Measurements from ENCODE around the gene TENM4. TPM values are rescaled to one million over a fixed set of nuclear protein-coding genes. Genes with fewer than 3 reads are reported as not detected.

The TENM4 gene
- total RNA-seq, 1 donor from 2014 or later = 117 TPM

GRCh38 chr11:79241205-79241851, 199.5 kb downstream of the TENM4 start:
- Mint-ChIP-seq H3K27me3 (no peaks in the 10 kb centered on the region), H3K36me3 (ENCODE audit: insufficient read depth) (no peaks in the 10 kb centered on the region), H3K27ac (no peak overlapping the region)

GRCh38 chr11:79237703-79238102, 203.1 kb downstream of the TENM4 start:
- no peaks in the 10 kb centered on the region for H3K27me3 Mint-ChIP-seq
- no peaks in the 10 kb centered on the region for H3K36me3 Mint-ChIP-seq (ENCODE audit: insufficient read depth)
- TF ChIP-seq, protein P1, sequence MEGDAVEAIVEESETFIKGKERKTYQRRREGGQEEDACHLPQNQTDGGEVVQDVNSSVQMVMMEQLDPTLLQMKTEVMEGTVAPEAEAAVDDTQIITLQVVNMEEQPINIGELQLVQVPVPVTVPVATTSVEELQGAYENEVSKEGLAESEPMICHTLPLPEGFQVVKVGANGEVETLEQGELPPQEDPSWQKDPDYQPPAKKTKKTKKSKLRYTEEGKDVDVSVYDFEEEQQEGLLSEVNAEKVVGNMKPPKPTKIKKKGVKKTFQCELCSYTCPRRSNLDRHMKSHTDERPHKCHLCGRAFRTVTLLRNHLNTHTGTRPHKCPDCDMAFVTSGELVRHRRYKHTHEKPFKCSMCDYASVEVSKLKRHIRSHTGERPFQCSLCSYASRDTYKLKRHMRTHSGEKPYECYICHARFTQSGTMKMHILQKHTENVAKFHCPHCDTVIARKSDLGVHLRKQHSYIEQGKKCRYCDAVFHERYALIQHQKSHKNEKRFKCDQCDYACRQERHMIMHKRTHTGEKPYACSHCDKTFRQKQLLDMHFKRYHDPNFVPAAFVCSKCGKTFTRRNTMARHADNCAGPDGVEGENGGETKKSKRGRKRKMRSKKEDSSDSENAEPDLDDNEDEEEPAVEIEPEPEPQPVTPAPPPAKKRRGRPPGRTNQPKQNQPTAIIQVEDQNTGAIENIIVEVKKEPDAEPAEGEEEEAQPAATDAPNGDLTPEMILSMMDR (IDR thresholded peaks at IDR 0.05; ENCODE audit: unreplicated experiment) = no peak
- no peak for DNase-seq (ENCODE audit: low spot score, unreplicated experiment)
- peak overlapping the region; percentile 61 for H3K27ac Mint-ChIP-seq
- H3K9me3 Mint-ChIP-seq (ENCODE audit: low read depth) = no peaks in the 10 kb centered on the region
- H3K4me1 Mint-ChIP-seq (ENCODE audit: low read depth) = peaks cover 21% of the 10 kb centered on the region
- no peak overlapping the region for H3K4me3 Mint-ChIP-seq (ENCODE audit: low read depth)

More at GRCh38 chr11:79241205-79241851, 199.5 kb downstream of the TENM4 start:
- DNase-seq (ENCODE audit: low spot score, unreplicated experiment) = no peak
- TF ChIP-seq, protein P1 (IDR thresholded peaks at IDR 0.05; ENCODE audit: unreplicated experiment) = no peak
- H3K4me3 Mint-ChIP-seq (ENCODE audit: low read depth) = no peak overlapping the region
- no peaks in the 10 kb centered on the region for H3K9me3 Mint-ChIP-seq (ENCODE audit: low read depth)
- H3K4me1 Mint-ChIP-seq (ENCODE audit: low read depth) = peaks cover 12% of the 10 kb centered on the region

GRCh38 chr11:79237091-79237490, 203.7 kb downstream of the TENM4 start:
- Mint-ChIP-seq H3K4me3 (ENCODE audit: low read depth) (no peak overlapping the region), H3K27me3 (no peaks in the 10 kb centered on the region), H3K36me3 (ENCODE audit: insufficient read depth) (no peaks in the 10 kb centered on the region), H3K9me3 (ENCODE audit: low read depth) (no peaks in the 10 kb centered on the region), H3K27ac (no peak overlapping the region), H3K4me1 (ENCODE audit: low read depth) (peaks cover 21% of the 10 kb centered on the region)
- DNase-seq (ENCODE audit: low spot score, unreplicated experiment) = no peak
- TF ChIP-seq, protein P1 (IDR thresholded peaks at IDR 0.05; ENCODE audit: unreplicated experiment) = no peak

DNA sequence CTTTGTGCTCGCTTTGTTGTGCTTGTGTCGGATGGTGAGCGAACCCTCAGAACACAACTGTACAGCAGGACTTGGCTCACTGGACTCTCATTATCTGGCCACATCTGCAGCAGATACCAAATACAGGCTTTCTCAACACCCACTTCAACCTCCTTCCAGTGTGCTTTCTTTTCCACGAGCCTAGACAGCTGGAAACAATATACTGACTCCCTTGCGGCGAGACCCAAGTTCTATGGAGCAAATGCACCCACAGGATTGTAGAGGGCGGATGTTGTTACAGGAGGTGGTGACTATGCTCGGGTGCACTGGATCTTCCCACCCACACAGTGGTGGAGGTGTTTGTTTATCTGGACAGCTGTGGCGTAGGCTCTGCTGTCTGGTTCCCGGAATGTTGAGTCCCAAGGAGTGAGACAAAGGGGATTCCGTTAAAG, 204.3 kb downstream of the TENM4 start:
- Mint-ChIP-seq H3K4me3 (ENCODE audit: low read depth) (no peak overlapping the region), H3K27me3 (no peaks in the 10 kb centered on the region), H3K4me1 (ENCODE audit: low read depth) (peaks cover 21% of the 10 kb centered on the region), H3K36me3 (ENCODE audit: insufficient read depth) (no peaks in the 10 kb centered on the region), H3K9me3 (ENCODE audit: low read depth) (no peaks in the 10 kb centered on the region), H3K27ac (no peak overlapping the region)
- no peak for DNase-seq (ENCODE audit: low spot score, unreplicated experiment)
- TF ChIP-seq, protein P1 (IDR thresholded peaks at IDR 0.05; ENCODE audit: unreplicated experiment) = no peak

DNA sequence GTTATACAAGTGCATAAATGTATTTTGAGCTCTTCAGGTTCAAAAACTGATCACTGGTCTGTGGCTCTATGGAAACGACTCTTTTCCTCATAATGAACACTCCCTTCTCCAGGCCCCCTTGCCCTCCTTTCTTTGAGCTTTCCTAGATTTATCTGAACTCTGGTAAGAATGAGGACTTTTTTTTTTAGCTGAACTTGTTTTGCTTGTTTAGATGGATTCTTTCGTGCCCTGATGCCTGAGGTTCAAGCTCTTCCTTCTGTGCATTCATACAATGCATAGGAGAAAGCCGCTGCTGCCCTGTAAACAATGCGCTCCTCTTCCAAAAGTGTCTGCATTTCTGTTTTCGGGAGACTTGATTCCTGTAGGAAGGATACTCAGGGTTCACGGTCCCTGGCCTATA, 205.1 kb downstream of the TENM4 start:
- H3K9me3 Mint-ChIP-seq (ENCODE audit: low read depth) = no peaks in the 10 kb centered on the region
- TF ChIP-seq, protein P1 (IDR thresholded peaks at IDR 0.05; ENCODE audit: unreplicated experiment) = no peak
- no peaks in the 10 kb centered on the region for H3K36me3 Mint-ChIP-seq (ENCODE audit: insufficient read depth)
- DNase-seq (ENCODE audit: low spot score, unreplicated experiment) = no peak
- H3K27me3 Mint-ChIP-seq = no peaks in the 10 kb centered on the region
- no peak overlapping the region for H3K27ac Mint-ChIP-seq
- H3K4me1 Mint-ChIP-seq (ENCODE audit: low read depth) = peaks cover 21% of the 10 kb centered on the region
- no peak overlapping the region for H3K4me3 Mint-ChIP-seq (ENCODE audit: low read depth)

Measured in progenitor cell of endocrine pancreas (in vitro differentiated cells).